HG02610 (cell line): ENCODE measurements around the gene GNPNAT1.

Experiments
- ATAC-seq: cut with Tn5 transposase; IDR thresholded peaks from one replicate; pipeline ENCODE4 v1.9.1; 2021; ENCODE audit warnings: mild to moderate bottlenecking, moderate library complexity; ENCODE audit not compliant: unreplicated experiment

GNPNAT1 gene

GRCh38 chr14:52791223-52792096, at the start of gene GNPNAT1:
TSS of gene GNPNAT1 (minus strand) at chr14:52791607. CDS start at chr14:52784650, 6,957 bp downstream.
- peak; percentile 91 for ATAC-seq

GRCh38 chr14:52840877-52841276, 49.5 kb upstream of the GNPNAT1 start:
- no peak for ATAC-seq

GRCh38 chr14:52837451-52837850, 46.0 kb upstream of the GNPNAT1 start:
- ATAC-seq: no peak

- ATAC-seq: no peak
These were observed 44.7 kb upstream of the GNPNAT1 start for GRCh38 chr14:52836063-52836462.

- no peak for ATAC-seq
These were observed 43.9 kb upstream of the GNPNAT1 start for GRCh38 chr14:52835122-52835903.

GRCh38 chr14:52834440-52834842, 43.0 kb upstream of the GNPNAT1 start:
- ATAC-seq: no peak

GRCh38 chr14:52833891-52834290, 42.5 kb upstream of the GNPNAT1 start:
- ATAC-seq: no peak

- no peak for ATAC-seq
These were observed 38.2 kb upstream of the GNPNAT1 start for GRCh38 chr14:52829527-52830185.

GRCh38 chr14:52827426-52827825, 36.0 kb upstream of the GNPNAT1 start:
- ATAC-seq: no peak

- peak; percentile 68 for ATAC-seq
These were observed 33.7 kb upstream of the GNPNAT1 start for GRCh38 chr14:52825085-52825484.

GRCh38 chr14:52824462-52824861, 33.1 kb upstream of the GNPNAT1 start:
- no peak for ATAC-seq

GRCh38 chr14:52821805-52822250, 30.4 kb upstream of the GNPNAT1 start:
- ATAC-seq: no peak

GRCh38 chr14:52808101-52808500, 16.7 kb upstream of the GNPNAT1 start:
- ATAC-seq: no peak

GRCh38 chr14:52806115-52806514, 14.7 kb upstream of the GNPNAT1 start:
- ATAC-seq: no peak

- no peak for ATAC-seq
These were observed 11.2 kb upstream of the GNPNAT1 start for GRCh38 chr14:52802597-52802996.

GRCh38 chr14:52801014-52801712, 9.8 kb upstream of the GNPNAT1 start:
- ATAC-seq: no peak

- ATAC-seq: no peak
These were observed 7.4 kb upstream of the GNPNAT1 start for GRCh38 chr14:52798826-52799225.

- ATAC-seq: no peak
These were observed 6.2 kb upstream of the GNPNAT1 start for GRCh38 chr14:52797653-52798052.

GRCh38 chr14:52793061-52793460, 1.7 kb upstream of the GNPNAT1 start:
- ATAC-seq: no peak

GRCh38 chr14:52792097-52792415, 649 bp upstream of the GNPNAT1 start:
- ATAC-seq: no peak

GRCh38 chr14:52790756-52791222, 618 bp downstream of the GNPNAT1 start:
- ATAC-seq: no peak
